ENCODE data around the gene TRIM2. TPM values are rescaled to one million over a fixed set of nuclear protein-coding genes. Genes with fewer than 3 reads are reported as not detected.

TRIM2 gene
- total RNA-seq, 1 donor from 2014 or later = 28.7 TPM

DNA sequence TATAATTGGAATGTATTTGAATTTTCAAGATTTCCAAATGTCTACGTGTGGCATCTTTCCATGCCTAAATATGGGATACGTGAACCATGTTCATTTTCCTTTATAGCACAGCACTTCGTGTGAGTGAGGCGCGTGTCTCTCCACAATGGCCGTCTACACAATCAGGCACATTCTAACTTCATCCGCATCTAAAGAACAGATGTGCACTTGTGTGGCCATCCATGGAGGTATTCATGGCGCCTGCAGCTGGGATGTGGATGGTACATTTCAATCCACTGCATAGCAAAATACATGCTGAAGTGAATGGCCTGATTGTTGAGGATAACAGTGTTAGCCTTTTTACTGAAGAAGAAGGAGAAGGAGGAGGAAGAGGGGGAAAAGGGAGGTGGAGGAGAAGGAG is 34.5 kb upstream of the TRIM2 start:
- Histone ChIP-seq H3K27ac (no peak overlapping the region), H3K36me3 (no peaks in the 10 kb centered on the region), H3K4me3 (no peak overlapping the region), H3K27me3 (no peaks in the 10 kb centered on the region), H3K9me3 (no peaks in the 10 kb centered on the region), H3K4me1 (no peaks in the 10 kb centered on the region)
- TF ChIP-seq POLR2A (IDR thresholded peaks at IDR 0.05) (no peak), POLR2AphosphoS5 (IDR thresholded peaks at IDR 0.05; ENCODE audit: insufficient read depth in 1 of 2, low read depth in 1 of 2) (no peak)
- TF ChIP-seq, protein P1, sequence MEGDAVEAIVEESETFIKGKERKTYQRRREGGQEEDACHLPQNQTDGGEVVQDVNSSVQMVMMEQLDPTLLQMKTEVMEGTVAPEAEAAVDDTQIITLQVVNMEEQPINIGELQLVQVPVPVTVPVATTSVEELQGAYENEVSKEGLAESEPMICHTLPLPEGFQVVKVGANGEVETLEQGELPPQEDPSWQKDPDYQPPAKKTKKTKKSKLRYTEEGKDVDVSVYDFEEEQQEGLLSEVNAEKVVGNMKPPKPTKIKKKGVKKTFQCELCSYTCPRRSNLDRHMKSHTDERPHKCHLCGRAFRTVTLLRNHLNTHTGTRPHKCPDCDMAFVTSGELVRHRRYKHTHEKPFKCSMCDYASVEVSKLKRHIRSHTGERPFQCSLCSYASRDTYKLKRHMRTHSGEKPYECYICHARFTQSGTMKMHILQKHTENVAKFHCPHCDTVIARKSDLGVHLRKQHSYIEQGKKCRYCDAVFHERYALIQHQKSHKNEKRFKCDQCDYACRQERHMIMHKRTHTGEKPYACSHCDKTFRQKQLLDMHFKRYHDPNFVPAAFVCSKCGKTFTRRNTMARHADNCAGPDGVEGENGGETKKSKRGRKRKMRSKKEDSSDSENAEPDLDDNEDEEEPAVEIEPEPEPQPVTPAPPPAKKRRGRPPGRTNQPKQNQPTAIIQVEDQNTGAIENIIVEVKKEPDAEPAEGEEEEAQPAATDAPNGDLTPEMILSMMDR (IDR thresholded peaks at IDR 0.05) = no peak
- intact Hi-C loops (cut with DNase I) = no loop called here
- no peak for DNase-seq (ENCODE audit: extremely low spot score in 2 of 2)

DNA sequence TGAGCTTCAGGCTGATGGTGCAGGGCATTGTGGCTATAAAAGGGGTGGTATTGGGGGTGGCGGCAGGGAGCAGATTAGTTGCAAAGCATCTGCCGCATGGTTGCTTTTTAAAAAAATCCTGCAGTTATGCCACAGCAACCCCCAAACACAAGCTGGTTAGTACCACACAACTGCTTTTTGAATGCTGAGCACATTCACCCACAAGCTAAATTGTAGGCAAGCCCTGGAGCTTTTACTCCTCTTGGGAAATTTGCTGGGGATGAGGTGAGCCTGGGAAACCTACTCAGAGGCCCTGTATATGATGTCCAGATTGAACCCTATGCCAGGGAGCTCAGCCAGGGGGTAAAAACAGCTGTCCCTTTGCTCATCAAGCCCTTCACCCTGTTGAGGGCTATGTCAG is 33.8 kb upstream of the TRIM2 start:
- no peak overlapping the region for H3K27ac ChIP-seq
- TF ChIP-seq, protein P1 (IDR thresholded peaks at IDR 0.05) = no peak
- no peak for TF ChIP-seq POLR2A (IDR thresholded peaks at IDR 0.05)
- TF ChIP-seq POLR2AphosphoS5 (IDR thresholded peaks at IDR 0.05; ENCODE audit: insufficient read depth in 1 of 2, low read depth in 1 of 2) = no peak
- H3K4me3 ChIP-seq = no peak overlapping the region
- intact Hi-C loops (cut with DNase I) = no loop called here
- no peaks in the 10 kb centered on the region for H3K9me3 ChIP-seq
- no peaks in the 10 kb centered on the region for H3K36me3 ChIP-seq
- DNase-seq (ENCODE audit: extremely low spot score in 2 of 2) = no peak
- no peaks in the 10 kb centered on the region for H3K4me1 ChIP-seq
- no peaks in the 10 kb centered on the region for H3K27me3 ChIP-seq

DNA sequence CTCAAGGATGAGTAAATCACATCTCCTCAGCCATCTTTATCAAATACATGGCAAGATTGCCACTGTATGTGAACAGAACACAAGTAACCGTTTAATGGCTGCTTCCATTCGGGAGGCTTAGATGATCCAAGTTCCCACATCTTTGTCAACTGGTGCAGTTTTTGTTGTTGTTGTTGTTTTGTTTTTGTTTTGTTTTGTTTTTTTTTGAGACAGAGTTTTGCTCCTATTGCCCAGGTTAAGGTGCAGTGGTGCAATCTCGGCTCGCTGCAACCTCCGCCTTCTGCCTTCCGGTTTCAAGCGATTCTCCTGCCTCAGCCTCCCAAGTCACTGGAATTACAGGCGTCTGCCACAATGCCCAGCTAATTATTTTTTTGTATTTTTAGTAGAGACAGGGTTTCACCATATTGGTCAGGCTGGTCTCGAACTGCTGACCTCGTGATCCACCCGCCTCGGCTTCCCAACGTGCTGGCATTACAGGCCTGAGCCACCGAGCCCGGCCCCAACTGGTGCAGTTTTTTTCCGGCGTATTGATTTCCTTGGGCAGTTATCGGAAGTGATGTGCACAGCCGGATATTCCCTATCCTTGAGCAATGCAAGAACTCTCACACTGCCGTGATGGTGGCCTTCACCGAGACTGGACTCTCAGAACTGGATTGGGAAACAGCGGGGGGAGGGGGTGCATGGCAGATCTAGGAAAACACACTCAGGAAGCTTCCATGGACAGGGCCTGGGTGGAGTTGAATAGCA is 29.2 kb upstream of the TRIM2 start:
- TF ChIP-seq POLR2A (IDR thresholded peaks at IDR 0.05) (no peak), POLR2AphosphoS5 (IDR thresholded peaks at IDR 0.05; ENCODE audit: insufficient read depth in 1 of 2, low read depth in 1 of 2) (no peak)
- TF ChIP-seq, protein P1 (IDR thresholded peaks at IDR 0.05) = no peak
- no peak for DNase-seq (ENCODE audit: extremely low spot score in 2 of 2)
- no peaks in the 10 kb centered on the region for H3K4me1 ChIP-seq
- no peaks in the 10 kb centered on the region for H3K27me3 ChIP-seq
- intact Hi-C loops (cut with DNase I) = no loop called here
- H3K9me3 ChIP-seq = no peaks in the 10 kb centered on the region
- H3K36me3 ChIP-seq = no peaks in the 10 kb centered on the region
- no peak overlapping the region for H3K27ac ChIP-seq
- no peak overlapping the region for H3K4me3 ChIP-seq

DNA sequence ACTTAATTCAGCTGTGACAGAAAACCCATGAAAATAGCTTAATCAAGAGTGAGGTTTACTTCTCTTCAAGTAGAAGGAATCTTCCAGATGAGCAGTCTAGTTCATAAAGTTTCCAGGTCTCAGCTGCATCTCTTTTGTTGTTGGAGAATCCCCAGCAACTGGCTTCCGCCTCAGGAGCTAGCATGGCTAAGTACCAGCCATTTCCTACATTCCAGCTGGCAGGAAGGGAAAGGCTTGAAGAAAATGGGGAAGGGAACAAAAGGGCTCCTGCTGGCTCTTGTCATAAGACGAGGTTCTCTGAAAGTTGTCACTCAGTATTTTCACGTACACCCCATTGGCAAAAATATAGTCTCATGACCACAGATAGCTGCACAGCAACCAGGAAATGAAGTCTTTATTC is 27.3 kb upstream of the TRIM2 start:
- no peaks in the 10 kb centered on the region for H3K36me3 ChIP-seq
- TF ChIP-seq POLR2AphosphoS5 (IDR thresholded peaks at IDR 0.05; ENCODE audit: insufficient read depth in 1 of 2, low read depth in 1 of 2) (no peak), POLR2A (IDR thresholded peaks at IDR 0.05) (no peak)
- TF ChIP-seq, protein P1 (IDR thresholded peaks at IDR 0.05) = no peak

DNA sequence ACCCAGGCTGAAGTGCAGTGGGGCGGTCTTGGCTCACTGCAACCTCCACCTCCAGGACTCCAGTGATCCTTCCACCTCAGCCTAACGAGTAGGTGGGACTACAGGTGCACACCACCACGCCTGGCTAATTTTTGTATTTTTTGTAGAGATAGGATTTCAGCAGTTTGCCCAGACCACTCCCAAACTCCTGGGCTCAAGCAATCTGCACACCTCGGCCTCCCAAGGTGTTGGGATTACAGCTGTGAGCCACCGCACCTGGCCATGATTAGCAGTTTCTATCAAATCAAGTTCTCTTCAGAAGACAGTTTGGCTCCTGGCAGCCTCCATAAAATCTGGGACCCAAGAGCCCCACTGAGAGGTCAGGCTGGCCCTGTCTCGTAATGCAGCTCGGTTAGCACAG is 26.4 kb upstream of the TRIM2 start:
- no peak for TF ChIP-seq POLR2AphosphoS5 (IDR thresholded peaks at IDR 0.05; ENCODE audit: insufficient read depth in 1 of 2, low read depth in 1 of 2)
- TF ChIP-seq POLR2A (IDR thresholded peaks at IDR 0.05) = no peak
- TF ChIP-seq, protein P1 (IDR thresholded peaks at IDR 0.05) = no peak
- Histone ChIP-seq H3K4me1 (no peaks in the 10 kb centered on the region), H3K9me3 (no peaks in the 10 kb centered on the region), H3K27ac (no peak overlapping the region), H3K36me3 (no peaks in the 10 kb centered on the region), H3K27me3 (no peaks in the 10 kb centered on the region), H3K4me3 (no peak overlapping the region)
- DNase-seq (ENCODE audit: extremely low spot score in 2 of 2) = no peak
- intact Hi-C loops (cut with DNase I) = no loop called here

More for the DNA sequence above, 27.3 kb upstream of the TRIM2 start:
- H3K4me1 ChIP-seq = no peaks in the 10 kb centered on the region
- H3K27ac ChIP-seq = no peak overlapping the region
- no peaks in the 10 kb centered on the region for H3K9me3 ChIP-seq
- H3K4me3 ChIP-seq = no peak overlapping the region
- intact Hi-C loops (cut with DNase I) = no loop called here
- no peak for DNase-seq (ENCODE audit: extremely low spot score in 2 of 2)
- no peaks in the 10 kb centered on the region for H3K27me3 ChIP-seq

Data from vagina (tissue), 2 donors.